Frontal cortex (tissue), 4 donors: ENCODE data around the gene RAET1E. TPM values are rescaled to one million over a fixed set of nuclear protein-coding genes. Genes with fewer than 3 reads are reported as not detected.
"Not testable (repeated sequence)": the region's sequence is repeated elsewhere in the genome, so short reads cannot be mapped to it uniquely, and the experiment has no call there.

Experiments
- DNase-seq, 2 donors: peaks; one replicate each; pipeline ENCODE4 v3.0.0; 2012; ENCODE audit warnings: low spot score in 2 of 2
- FAIRE-seq: peaks from 2 replicates; lab custom pipeline; 2012; peaks lifted over from hg19 to GRCh38; lab: Jason Lieb, UNC
- total RNA-seq: library from RNA; depleted of rRNA; stranded (reverse); fragments of >200 nt; gene quantifications from one replicate; pipeline ENCODE4 v1.2.3, GENCODE V29; 2014
- donor health status: control.
- donor health status: control.
- donor health status: control.

Gene RAET1E
- total RNA-seq, 1 donor from 2014 or later, result not detected

DNA sequence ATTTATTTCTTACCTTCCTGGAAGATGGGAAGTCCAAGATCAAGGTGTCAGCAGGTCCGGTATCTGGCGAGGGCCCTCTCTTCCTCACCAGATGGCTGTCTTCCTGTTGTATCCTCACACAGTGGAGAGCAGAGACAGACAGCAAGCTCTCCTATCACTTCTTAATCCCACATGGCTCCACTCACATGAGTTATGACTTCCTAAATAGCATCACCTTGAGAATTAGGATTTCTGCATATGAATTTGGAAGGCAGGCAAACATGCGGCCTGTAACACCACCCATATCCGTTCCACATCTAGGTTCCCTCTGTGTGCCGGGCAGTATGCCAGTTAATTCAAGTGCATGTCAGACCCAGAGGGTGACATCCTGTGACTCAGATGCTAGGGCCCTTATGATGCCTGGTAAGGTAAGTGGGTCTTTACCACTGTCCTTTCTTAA is 2.1 kb downstream of the RAET1E start:
- FAIRE-seq, result no peak
- DNase-seq, result no peak

GRCh38 chr6:149895048-149895590 is 2.8 kb downstream of the RAET1E start:
- FAIRE-seq (no peak), DNase-seq (no peak)

- DNase-seq, FAIRE-seq: not testable (repeated sequence)
Measured at GRCh38 chr6:149891864-149892263, 6.0 kb downstream of the RAET1E start.

GRCh38 chr6:149891259-149891658 is 6.7 kb downstream of the RAET1E start:
- FAIRE-seq (no peak), DNase-seq (no peak)

DNA sequence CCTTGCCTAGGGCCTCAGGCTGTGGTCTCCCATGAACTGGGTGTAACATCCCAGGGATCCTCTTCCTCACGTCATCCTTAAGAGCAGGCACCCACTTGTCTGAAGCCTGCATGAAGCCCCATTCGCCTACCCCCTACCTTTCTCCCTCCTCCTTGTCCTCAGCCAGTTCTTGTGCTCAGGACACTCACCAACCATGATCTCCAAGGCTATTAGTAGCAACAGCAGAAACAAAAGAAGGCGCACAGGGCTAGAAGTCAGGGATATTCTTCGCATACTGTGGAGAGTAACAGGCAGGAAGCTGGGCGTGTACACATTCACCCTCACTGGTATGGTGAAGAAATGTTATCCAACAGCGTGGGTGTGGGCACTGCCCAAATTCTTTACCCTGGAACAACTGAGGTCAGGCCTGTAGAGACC is 7.3 kb downstream of the RAET1E start:
- no peak for DNase-seq
- FAIRE-seq, result no peak

- DNase-seq, result no peak
- no peak for FAIRE-seq
Measured at GRCh38 chr6:149889326-149889725, 8.6 kb downstream of the RAET1E start.

GRCh38 chr6:149888659-149889058 is 9.3 kb downstream of the RAET1E start:
- FAIRE-seq (no peak), DNase-seq (no peak)

- no peak for FAIRE-seq
- DNase-seq, result no peak
Measured at GRCh38 chr6:149888093-149888492, 9.8 kb downstream of the RAET1E start.

GRCh38 chr6:149887343-149887742 is 10.6 kb downstream of the RAET1E start:
- no peak for DNase-seq

DNA sequence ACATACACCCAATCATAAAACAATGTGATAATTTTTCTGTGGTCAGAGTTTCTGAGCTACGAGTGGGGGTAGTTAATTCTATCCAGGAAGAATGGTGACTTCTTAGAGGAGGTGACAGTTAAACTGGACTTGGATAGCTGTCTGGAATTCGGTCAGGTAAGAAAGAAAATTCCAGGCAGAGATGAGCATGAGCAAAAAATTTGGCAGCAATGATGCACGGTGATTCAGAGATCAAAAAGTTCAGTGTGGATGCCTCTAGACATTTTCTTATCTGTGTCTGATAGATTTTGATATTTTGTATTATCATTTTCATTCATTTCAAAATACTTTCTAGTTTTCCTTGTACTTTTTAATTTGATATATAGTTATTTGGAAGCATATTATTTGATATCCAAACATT is 12.0 kb downstream of the RAET1E start:
- no peak for FAIRE-seq
- no peak for DNase-seq

More at GRCh38 chr6:149887343-149887742, 10.6 kb downstream of the RAET1E start:
- FAIRE-seq, result no peak

GRCh38 chr6:149884617-149885016 is 13.3 kb downstream of the RAET1E start:
- FAIRE-seq, result no peak
- no peak for DNase-seq

DNA sequence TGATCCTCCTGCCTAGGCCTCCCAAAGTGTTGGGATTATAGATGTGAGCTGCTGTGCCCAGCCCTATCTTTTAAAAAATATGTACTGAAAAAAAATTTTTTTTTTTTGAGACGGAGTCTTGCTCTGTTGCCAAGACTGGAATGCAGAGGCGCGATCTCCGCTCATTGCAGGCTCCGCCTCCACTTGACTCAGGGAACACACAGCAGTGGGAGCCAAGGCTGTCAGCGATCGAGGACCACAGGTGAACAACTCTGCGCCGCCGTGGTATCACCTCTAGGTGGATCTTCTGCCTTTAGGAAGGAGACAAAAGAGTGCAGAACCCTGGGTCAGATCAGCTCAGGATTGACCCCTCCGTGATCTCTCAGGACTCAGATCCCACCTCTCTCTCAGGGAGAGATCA is 13.7 kb downstream of the RAET1E start:
- DNase-seq, result no peak
- no peak for FAIRE-seq

DNA sequence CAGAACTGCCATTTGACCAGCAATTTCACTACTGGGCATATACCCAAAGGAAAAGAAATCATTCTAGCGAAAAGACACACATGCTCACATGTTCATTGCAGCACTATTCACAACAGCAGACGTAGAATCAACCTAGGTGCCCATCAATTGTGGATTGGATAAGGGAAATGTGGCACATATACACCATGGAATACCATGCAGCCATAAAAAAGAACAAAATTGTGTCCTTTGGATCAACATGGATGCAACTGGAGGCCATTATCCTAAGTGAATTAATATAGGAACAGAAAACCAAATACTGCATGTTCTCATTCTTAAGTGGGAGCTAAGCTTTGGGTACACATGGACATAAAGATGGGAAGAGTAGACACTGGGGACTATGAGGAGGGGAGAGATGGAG is 16.1 kb downstream of the RAET1E start:
- FAIRE-seq, result no peak
- no peak for DNase-seq

DNA sequence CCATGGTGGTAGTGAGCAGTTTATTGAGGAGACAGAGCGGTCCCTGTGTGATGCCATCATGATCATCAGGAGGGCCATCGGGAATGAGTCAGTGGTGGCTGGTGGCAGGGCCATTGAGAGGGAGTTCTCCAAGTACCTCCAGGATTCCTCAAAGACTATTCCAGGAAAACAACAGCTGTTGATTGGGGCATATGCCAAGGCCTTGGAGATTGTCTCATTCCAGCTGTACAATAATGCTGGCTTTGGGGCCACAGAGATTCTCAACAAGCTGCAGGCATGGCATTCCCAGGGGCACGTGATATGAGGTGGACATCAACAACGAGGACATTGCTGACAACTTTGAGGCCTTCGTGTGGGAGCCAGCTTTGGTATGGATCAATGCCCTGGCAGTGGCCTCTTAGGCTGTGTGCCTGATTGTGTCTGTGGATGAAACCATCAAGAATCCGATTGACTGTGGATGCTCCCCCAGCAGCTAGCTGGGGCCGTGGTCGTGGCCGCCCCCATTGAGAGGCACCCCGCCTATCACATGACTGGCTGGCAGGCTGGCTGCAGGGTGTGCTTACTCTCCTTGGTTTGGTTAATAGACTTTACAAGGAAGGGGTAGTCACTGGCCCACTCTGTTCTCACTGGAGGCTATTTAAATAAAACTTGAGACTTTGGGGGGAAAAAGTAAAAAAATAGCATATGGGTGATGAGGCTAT is 16.7 kb downstream of the RAET1E start:
- DNase-seq (no peak), FAIRE-seq (no peak)

DNA sequence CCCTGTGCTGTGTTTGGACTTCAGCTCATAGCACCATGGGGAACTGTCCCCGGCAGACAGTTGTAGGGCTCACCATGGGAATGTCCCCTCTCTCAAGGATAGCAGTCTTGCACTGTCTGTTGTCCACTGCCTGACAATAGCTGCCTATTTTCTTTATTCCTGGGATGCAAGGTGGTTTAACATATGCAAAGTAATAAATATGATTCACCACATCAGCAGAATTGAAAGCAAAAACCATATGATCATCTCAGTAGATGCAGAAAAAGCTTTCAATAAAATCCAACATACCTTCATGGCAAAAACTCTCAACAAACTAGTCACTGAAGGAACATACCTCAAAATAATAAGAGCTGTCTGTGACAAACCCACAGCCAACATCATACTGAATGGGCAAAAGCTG is 20.3 kb downstream of the RAET1E start:
- DNase-seq, result no peak
- FAIRE-seq, result no peak

GRCh38 chr6:149876241-149876933 is 21.5 kb downstream of the RAET1E start:
- DNase-seq (no peak), FAIRE-seq (no peak)

DNA sequence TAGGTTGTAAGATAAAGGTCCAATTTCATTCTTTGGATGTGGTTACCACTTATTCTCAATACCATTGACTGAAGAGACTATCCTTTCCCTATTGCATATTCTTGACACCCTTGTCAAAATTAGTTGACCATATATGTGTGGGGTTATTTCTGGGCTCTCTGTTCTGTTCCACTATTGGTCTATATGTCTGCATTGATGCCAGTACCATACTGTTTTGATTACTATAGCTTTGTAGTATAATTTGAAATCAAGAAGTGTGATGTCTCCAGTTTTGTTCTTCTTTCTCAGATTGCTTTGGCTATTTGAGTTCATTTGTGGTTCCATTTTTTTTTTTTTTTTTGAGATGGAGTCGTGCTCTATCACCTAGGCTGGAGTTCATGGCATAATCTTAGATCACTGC is 25.7 kb downstream of the RAET1E start:
- FAIRE-seq (no peak), DNase-seq (no peak)

DNA sequence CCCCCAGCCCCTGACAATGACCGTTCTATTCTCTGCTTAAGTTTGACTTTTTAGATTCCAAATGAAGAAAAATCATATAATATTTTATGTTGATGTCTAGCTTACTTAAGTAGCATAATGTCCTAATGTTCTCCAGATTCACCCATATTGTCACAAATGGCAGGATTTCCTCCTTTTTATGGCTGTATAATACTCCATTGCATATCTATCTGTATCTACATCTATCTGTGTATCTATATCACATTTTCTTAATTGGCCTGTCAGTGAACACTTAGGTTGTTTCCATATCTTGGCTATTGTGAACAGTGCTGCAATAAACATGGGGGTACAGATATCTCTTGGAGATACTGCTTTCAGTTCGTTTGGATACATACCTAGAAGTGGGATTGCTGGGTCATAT is 26.7 kb downstream of the RAET1E start:
- FAIRE-seq (no peak), DNase-seq (no peak)

DNA sequence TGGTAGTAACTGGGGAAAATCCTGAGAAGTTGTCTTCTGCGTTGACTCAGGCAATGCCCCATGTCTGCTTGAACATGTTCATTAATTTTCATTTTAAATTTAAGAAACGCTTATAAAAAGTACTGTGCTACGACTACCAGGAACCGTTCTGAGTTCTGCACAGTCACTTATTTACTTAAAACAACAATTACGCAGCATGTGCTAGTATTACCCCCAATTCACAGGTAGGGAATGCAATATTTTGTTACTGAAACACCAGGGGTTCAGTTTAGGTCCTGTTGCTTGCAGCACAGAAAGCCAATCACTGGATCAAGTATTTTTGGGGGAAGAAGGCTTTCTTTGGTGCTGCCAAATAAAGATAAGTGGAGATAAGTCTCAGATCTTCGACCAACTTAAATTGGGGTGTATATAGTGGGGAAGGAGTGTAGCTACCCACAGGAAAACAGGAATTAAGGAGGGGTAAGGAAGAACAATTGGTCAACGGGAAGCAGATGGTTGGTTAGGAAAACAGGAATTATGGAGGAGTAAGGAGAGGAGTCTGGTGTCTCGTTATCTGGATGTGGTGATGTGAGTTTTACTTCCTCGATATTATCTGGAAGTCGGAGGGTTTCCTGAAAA is 28.5 kb downstream of the RAET1E start:
- DNase-seq (no peak), FAIRE-seq (no peak)

GRCh38 chr6:149867876-149868640 is 29.9 kb downstream of the RAET1E start:
- DNase-seq, result no peak

More at GRCh38 chr6:149867876-149868640, 29.9 kb downstream of the RAET1E start:
- FAIRE-seq, result no peak
